Suprapubic skin (tissue), 4 donors: ENCODE data around the gene DAGLA.

ENCODE experiments used
- EP300 ChIP-seq: sonication (generic); formaldehyde crosslinking; IDR thresholded peaks from one replicate; pipeline ENCODE4 v1.6.1; 2017; ENCODE audit warnings: antibody characterized with exemption
- POLR2A ChIP-seq, 2 donors: fragments of 450-650 bp; IDR thresholded peaks; one replicate each; pipeline ENCODE4 v1.6.1; 2017; ENCODE audit warnings: antibody characterized with exemption in 2 of 2, mild to moderate bottlenecking in 2 of 2, moderate library complexity in 2 of 2
- POLR2AphosphoS5 ChIP-seq, 3 donors: sonication (generic); formaldehyde crosslinking; IDR thresholded peaks; one replicate each; pipeline ENCODE4 v1.6.1; 2017; ENCODE audit warnings: antibody characterized with exemption in 3 of 3
- TF ChIP-seq, protein P1 (sequence below), 2 donors: fragments of 200-600 bp in 1 of 2; fragments of 450-650 bp in 1 of 2; sonication (generic) in 1 of 2; IDR thresholded peaks; one replicate each; pipeline ENCODE4 v1.5.1; 2016 to 2019; ENCODE audit warnings: antibody characterized with exemption in 2 of 2, mild to moderate bottlenecking in 1 of 2, moderate library complexity in 1 of 2

DNA sequence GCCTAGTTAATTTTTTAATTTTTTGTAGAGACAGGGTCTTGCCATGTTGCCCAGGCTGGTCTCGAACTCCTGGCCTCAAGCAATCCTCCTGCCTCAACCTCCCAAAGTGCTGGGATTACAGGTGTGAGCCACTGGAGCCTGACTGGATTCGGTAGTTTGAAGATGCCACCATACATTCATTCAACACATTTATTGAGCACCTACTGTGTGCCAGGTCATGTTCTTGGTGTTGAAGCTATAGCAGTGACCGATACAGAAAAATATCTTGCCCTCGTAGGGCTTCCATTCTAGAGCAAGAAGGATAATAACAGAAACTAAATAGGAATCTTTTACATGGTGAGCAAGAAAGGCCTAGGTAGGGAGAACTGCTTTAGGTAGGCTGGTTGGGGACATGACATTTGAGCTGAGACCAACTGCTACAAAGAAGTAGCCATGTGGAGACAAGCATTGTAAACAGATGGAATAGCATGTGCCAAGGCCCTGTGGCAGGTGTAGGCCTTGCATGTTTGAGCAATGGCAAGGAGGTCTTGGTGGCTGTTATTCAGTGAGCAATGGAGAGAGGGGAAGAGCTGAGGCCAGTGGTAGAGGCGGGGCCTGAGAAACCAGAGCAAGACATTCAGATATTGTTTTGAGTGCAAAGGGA is 70.6 kb downstream of the DAGLA start:
- TF ChIP-seq POLR2A (IDR thresholded peaks at IDR 0.05) (no peak), EP300 (no peak), POLR2AphosphoS5 (IDR thresholded peaks at IDR 0.05) (no peak)
- TF ChIP-seq, protein P1, sequence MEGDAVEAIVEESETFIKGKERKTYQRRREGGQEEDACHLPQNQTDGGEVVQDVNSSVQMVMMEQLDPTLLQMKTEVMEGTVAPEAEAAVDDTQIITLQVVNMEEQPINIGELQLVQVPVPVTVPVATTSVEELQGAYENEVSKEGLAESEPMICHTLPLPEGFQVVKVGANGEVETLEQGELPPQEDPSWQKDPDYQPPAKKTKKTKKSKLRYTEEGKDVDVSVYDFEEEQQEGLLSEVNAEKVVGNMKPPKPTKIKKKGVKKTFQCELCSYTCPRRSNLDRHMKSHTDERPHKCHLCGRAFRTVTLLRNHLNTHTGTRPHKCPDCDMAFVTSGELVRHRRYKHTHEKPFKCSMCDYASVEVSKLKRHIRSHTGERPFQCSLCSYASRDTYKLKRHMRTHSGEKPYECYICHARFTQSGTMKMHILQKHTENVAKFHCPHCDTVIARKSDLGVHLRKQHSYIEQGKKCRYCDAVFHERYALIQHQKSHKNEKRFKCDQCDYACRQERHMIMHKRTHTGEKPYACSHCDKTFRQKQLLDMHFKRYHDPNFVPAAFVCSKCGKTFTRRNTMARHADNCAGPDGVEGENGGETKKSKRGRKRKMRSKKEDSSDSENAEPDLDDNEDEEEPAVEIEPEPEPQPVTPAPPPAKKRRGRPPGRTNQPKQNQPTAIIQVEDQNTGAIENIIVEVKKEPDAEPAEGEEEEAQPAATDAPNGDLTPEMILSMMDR (IDR thresholded peaks at IDR 0.05), result no peak
